AG08395 (cell line): ENCODE results near the gene HOXB6.

Experiments used
- DNase-seq: peaks from one replicate; pipeline ENCODE4 v3.0.0; 2012; ENCODE audit warnings: mixed read lengths, low spot score

Gene HOXB6

GRCh38 chr17:48565925-48566710 is 38.7 kb downstream of the HOXB6 start:
- DNase-seq = no peak

- no peak for DNase-seq
These were observed 39.7 kb downstream of the HOXB6 start for GRCh38 chr17:48565022-48565554.

GRCh38 chr17:48564188-48565021 is 40.4 kb downstream of the HOXB6 start:
- DNase-seq = no peak

GRCh38 chr17:48563867-48564187 is 41.0 kb downstream of the HOXB6 start:
- no peak for DNase-seq

- DNase-seq = no peak
These were observed 41.4 kb downstream of the HOXB6 start for GRCh38 chr17:48563385-48563838.

GRCh38 chr17:48562934-48563333 is 41.9 kb downstream of the HOXB6 start:
- DNase-seq = no peak

- DNase-seq = peak; percentile 33
These were observed 42.6 kb downstream of the HOXB6 start for GRCh38 chr17:48561884-48562810.

- DNase-seq = peak; percentile 56
These were observed 44.7 kb downstream of the HOXB6 start for GRCh38 chr17:48559840-48560817.

GRCh38 chr17:48559122-48559839 is 45.5 kb downstream of the HOXB6 start:
- no peak for DNase-seq

GRCh38 chr17:48558831-48559121 is 46.0 kb downstream of the HOXB6 start:
- no peak for DNase-seq

- DNase-seq = no peak
These were observed 46.5 kb downstream of the HOXB6 start for GRCh38 chr17:48558057-48558830.

GRCh38 chr17:48556576-48557401 is 48.0 kb downstream of the HOXB6 start:
- DNase-seq = peak; percentile 25

- no peak for DNase-seq
These were observed 48.6 kb downstream of the HOXB6 start for GRCh38 chr17:48556229-48556575.

- peak; percentile 78 for DNase-seq
These were observed 49.2 kb downstream of the HOXB6 start for GRCh38 chr17:48555258-48556228.

GRCh38 chr17:48554412-48555257 is 50.2 kb downstream of the HOXB6 start:
- DNase-seq = no peak

- no peak for DNase-seq
These were observed 51.0 kb downstream of the HOXB6 start for GRCh38 chr17:48553826-48554225.

- no peak for DNase-seq
These were observed 51.6 kb downstream of the HOXB6 start for GRCh38 chr17:48553190-48553547.
